HG03432 (cell line): Measurements from ENCODE around the gene PRG2.
"Not testable (repeated sequence)": the region's sequence is repeated elsewhere in the genome, so short reads cannot be mapped to it uniquely, and the experiment has no call there.

Experiments used
- ATAC-seq: cut with Tn5 transposase; IDR thresholded peaks from one replicate; pipeline ENCODE4 v1.9.1; 2021; ENCODE audit warnings: mild to moderate bottlenecking, moderate library complexity; ENCODE audit not compliant: unreplicated experiment

PRG2 gene

DNA sequence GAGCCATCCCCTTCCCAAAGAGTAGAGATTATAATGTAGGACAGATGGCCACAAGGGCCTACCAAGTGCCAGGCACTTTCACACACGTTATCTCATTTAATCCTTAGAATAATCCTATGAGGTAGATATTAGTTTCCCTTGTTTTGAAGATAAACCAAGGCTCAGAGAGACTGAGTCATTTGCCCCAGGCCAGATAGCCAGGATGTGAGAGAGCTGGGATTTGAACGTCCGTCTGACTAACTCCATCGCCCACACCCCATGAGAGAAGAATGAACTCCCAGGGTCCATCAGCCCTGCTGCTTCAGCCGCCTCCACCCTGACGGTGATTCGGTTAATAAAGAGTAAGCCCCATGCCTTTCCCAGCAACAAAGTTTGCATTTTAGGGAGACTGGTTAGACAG lies 20.2 kb downstream of the PRG2 start:
- ATAC-seq = no peak

DNA sequence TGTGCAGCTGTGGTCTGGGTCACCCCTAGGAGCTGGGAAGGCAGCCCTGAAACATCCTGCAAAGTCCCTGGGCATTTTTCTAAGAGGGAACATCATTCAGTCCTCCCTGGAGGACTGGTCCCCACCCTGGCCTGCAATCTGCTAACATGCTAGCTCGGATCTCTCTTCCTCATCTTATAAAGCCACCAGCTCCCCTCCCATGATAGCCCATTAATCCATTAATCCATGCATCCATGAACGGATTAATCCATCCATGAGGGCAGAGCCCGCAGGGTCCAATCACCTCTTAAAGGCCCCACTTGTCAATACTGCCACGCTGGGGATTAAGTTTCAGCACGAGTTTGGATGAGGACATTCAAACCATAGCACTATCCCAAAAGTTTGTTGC lies 21.6 kb downstream of the PRG2 start:
- ATAC-seq = no peak

DNA sequence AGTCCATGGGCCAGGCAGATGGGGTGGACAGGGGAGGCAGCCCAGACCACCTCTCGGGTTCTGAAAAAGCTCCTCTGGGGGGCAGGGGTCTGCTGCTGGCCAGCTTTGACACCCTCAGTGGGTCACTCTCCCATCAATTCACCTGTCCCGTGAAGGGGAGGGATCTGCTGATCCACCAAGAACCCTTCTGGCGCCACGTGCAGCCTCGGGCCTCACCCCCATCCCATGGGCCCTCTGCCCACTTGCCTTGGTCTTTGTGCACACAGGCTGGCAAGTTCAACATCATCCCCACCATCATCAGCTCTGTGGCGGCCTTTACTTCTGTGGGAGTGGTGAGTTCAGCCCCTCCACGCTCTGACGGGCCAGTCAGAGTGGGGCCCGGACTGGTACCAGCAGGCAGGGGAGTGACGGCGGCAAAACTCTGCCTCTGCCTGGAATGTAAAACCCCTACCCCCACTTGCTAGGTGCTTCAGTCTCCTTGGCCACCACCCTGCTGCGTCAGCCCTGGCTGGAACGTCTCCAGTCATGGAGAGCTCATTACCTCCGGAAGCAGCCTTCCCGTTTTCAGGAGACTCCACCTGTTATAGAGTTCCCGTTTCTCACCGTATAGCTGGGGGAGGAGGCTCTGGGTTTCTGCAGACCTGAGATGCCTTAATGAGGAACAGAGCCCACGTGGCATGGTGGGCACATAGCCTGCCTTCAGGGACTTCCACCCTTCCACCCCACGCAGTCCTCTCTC lies 22.2 kb downstream of the PRG2 start:
- no peak for ATAC-seq

DNA sequence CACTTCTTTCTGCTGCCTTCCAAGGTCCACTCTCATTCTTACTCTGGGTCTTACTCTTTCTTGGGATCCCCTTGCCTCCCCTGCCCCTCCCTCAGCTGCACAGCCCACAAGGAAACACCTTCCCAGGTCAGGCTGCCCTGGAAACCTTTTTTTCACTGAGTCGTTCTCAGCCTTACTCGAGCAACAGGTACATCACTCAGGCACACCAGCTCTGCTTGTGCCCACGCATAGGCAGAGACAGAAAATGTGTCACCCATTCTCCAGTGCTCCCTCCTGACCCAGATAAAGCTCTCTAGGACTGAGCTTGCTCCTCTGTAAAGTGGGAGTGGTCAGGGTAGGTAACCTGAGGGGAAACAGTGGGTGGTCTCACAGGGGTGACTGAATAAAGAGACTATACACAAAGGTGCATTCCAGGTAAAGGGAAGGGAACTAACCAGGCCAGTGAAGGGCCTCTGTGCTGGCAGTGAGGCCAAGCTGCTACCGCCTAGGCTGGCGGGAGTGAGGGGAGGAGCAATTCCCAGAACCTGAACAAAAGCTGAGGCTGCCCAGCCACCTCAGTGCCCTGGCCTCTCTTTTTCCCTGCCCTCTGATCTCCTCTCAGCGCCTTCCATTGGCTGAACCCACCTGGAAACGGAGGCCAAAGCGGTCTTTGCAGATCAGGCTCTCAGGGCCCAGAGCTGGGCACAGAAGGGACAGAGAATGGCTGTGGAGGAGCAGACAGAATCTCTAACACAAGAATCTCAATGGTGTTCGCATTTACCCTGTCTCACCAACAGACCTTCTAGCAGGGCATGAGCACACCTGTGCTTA lies 25.4 kb downstream of the PRG2 start:
- no peak for ATAC-seq

DNA sequence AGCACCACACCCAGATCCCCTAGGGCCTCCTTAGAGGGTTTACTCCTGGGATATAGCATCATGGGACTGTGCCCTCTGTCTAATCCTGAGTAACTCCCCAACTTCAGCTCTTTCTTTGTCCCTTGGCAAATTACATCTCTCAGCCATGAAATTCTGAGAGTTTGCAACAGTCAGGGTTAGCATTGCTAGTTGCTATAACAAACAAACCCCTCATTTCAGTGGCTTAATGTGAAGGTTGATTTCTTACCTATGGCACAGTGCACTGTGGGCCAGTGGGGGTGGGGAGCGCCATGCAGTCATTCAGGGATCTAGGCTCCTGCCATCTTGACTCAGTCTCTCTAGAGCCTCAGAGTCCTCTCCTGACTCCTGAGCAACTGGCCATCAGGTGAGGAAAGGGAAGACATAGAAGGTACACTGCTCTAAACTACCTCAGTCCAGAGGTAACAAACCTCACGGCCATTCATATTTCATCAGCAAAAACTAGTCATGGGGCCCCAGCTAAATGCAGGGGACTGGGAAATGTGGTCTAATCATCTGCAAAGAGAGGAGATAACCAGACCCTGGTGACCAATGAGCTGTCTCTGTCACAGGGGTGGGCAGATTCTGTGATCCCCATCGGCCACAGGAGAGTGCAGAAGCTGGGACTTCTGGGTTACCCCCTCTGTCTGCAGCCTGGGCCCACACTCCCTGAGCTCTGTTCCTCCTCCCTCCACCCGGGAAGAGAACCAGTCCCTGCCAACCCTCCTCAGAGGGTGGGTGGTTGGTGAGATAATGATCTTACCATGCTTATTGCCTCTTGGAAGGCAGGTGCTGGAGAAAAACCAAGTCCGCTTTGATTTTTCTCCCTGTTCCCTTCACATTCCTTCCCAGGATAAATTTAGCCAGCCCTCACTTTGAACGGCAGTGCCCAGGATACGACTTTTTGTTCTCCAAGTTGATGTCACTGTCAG lies 27.0 kb downstream of the PRG2 start:
- no peak for ATAC-seq

DNA sequence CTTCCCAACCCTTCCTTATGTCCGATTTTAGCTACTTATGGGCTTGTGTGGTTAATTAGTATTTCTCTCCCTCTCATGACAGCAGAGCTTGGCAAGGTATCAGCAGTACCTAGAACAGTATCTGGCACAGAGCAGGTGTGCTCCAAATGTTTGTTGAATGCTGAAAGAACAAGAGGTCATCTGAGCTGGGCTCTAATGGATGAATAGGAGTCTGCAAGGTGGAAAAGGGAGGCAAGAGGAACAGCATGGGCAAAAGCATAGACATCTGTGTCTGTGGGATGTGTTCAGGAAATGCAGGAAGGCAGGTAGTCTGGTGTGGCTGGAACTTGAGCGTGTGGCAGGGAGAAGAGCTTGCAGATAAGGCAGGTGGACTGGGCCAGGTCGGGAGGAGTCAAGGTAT lies 28.5 kb downstream of the PRG2 start:
- no peak for ATAC-seq

DNA sequence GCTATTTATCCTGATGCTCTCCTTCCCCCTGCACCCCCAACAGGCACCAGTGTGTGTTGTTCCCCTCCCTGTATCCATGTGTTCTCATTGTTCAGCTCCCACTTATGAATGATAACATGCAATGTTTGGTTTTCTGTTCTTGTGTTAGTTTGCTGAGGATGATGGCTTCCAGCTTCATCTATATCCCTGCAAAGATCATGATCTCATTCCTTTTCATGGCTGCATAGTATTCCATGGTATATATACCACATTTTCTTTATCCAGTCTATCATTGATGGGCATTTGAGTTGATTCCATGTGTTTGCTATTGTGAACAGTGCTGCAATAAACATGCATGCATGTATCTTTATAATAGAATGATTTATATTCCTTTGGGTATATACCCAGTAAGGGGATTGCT lies 29.0 kb downstream of the PRG2 start:
- ATAC-seq = not testable (repeated sequence)

DNA sequence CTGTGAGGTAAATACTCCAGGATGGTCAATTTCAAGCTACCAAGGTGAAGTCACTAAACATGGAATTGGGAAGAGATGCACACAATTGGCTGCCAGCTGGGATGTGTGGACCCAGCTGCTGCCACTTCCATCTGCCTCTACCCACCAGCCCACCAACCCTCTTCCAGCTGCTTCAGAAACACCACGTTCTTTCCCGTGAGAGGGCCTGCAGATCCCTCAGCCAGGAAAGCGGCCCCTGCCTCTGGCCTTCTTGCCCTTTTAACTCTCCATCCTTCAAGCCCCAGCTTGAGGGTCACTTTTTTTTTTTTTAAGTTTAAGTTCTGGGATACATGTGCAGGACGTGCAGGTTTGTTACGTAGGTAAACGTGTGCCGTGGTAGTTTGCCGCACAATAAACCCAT lies 29.5 kb downstream of the PRG2 start:
- ATAC-seq = no peak

DNA sequence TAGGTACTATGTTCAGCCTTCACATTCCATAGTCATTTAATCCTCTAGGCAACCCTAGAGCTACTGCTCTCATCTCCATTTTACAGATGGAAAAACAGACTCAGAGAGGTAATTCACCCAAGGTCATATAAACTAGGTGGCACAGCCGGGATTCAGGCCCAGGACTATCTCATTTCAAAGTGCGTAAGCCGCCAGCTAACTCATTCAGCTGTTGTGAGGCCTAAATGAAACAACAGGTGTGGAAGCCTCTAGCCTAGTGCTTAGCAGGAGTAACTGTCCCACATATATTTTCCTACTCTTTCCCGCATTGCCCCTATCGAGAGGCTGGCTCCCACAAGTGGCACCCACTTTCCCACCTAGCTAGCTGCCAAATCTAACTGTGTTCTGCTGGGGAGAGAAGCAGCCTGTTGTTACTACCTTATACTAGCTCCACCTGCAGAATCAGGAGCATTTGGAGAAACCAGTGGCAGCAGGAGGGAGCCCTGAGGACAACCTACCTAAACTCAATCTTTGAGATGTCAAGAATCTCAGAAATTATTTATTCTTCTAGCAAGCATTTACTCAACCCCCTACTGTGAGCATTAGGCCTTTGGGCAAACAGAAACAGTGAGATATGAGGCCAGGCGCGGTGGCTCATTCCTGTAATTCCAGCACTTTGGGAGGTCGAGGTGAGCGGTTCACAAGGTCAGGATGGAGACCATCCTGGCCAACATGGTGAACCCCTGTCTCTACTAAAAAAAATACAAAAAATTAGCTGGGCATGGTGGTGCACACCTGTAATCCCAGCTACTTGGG lies 30.4 kb downstream of the PRG2 start:
- ATAC-seq = no peak

DNA sequence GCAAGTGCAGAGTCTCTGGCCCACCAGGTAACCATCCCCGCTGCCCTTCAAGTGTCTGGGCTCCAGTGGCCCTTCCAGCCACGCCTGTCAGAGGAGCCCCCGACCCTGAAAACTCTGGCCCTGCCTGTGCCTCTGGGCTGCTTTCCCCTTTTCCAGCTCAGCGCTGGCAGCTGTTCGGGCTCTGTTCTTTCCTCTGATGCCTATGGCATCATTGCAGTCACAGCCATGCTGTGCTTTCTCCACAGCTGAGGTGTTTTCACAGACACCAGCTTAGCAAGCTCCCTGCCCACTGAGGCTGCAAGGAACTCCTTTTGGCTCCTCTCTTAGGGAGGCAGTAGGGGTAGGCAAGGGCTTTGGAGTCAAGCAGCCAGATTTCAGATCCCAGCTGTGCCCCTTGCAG lies 31.1 kb downstream of the PRG2 start:
- ATAC-seq = no peak

DNA sequence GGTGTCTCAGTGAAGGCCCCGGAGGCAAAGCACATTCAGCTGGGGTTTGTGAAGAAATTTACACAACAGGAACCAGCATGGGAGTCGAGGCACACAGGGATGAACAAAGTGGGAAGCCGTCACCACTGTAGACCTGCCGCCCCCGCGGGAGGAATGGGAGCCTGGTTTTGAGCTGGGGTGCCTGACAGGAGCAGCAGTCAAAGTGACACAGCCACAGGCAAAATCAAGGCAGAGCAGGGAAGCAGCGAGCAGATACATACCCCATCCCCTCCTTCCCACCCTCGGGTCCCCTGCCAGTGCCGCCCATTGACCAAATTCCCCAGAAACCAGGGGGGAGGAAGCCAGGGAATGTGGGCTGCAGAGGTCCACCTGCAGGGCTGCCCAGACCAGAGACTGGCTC lies 31.5 kb downstream of the PRG2 start:
- no peak for ATAC-seq

DNA sequence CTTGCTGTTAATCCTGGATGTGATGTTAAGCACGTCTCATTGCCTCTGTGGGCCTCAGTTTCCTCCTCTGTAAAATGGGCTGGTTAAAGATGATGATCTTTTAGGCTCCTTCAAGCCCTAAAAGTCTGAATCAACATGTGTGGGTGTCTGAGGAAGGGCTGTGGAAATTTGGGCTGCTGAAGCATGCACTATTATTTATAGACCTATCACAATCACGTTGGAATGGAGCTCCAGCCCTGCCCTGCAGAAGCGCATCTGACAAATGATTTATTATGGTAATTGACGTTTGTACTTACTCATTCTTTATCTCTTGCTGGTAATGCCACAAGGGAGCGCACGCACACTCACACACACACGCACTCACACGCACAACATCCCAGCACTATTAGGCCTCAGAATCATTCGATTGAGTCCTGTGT lies 31.9 kb downstream of the PRG2 start:
- no peak for ATAC-seq

DNA sequence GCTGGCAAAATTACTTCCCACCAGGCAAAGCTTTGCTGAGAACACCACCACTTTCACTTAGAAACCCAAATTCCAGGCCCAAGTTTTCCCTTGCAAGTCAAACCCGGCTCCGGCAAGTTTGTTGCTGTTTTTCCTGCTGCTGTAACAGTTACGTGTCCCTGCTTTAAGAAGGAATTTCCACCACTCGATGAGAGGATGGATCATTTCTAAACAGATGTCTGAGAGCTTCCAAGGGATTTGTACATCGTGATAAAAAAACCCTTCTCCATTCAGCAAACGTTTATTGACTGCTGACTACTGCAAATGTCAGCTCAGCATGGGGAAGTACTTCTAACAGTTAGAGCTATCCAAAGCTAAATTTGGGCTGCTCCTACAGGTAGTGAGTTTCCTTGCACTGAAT lies 32.6 kb downstream of the PRG2 start:
- no peak for ATAC-seq

DNA sequence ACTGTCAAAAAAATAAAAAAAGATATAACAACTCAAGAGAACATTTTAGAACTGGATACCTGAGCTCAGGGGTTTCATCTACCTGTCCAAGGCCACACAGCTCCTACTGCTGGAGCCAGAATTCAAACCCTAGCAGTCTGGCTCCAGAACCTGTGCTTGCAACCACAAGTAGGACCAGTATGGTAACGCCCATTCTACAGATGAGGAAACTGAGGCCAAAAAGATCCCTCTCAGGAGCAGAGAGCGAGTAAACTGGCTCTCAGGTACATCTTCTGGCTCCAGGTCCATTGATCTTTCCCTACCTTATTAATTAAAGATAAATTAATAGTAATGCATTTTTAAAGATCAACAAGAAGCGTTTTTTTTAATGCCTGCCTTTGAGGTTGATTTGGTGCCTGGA lies 33.1 kb downstream of the PRG2 start:
- no peak for ATAC-seq

DNA sequence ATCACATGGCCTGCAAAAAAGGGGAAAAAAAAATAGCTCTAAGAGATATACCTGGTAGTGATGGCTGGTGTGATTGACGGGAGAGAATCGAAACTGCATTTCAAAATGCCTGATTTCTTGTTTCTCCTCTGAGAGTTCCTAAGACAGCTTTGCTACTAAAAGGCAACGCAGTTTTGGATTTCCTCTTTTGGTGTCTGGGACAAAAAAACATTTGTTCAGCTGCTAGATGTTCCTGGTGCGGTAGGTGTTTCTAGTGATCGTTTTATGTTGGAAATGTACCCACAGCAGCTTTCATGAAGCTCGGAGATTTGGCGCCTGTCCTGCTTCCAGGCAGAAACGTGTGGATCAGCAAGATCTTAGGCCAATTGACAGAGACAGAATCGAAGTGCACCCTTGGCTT lies 34.2 kb downstream of the PRG2 start:
- no peak for ATAC-seq

DNA sequence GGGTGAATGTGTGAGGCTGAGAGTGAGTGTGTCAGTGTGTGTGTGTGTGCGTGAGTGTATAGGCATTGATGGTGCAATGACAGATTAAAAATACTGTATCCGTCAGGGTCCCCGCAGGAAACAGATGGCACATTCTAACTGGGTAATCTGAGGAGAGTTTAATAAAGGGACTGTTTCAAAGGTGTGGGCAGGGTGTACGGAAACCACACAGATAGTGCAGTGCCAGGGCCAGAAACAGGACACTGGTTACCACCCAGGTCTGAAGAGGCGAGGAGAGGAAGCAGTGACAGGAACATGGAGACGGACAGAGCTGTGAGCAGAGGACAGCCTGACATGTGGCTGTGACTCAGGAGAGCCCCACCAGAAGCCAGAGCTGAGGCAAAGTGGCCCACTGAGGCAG lies 35.8 kb downstream of the PRG2 start:
- ATAC-seq = no peak

DNA sequence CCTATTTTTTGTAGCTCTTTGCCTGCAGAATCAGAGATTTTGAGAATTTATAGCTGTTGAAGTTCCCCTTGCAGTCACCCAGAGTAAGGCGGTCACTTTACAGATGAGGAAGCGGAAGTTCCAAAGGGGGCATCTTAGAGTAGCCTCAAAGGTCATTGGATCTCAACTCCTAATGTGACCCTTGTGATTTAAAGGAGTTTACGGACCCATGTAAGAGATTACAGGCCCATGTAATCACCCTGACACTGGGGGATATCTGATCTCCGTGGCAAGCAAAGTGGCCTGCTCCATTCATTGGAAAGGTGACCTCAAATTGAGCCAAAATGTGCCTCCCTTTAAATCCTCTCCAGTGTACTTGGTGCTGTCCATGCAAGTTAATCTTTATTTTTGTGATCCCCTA lies 36.6 kb downstream of the PRG2 start:
- ATAC-seq = no peak

DNA sequence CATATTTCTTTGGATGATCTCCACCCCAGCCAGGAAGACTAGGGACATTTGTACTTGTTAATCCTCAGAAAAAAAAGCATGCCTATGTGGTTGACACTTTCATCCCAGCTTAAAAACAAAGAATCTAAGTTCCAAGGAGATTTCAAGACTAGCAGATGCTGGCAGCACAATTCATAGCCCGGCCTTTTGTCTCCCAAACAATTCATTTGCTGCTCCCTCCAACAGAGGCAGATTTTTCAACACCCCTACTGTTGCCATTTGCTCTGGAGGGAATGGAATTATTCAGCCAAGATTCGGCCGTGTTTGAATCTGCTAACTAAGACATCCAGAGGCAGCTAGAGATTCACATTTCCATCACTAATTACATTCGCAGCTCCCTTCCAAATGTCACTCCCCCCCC lies 37.0 kb downstream of the PRG2 start:
- no peak for ATAC-seq

DNA sequence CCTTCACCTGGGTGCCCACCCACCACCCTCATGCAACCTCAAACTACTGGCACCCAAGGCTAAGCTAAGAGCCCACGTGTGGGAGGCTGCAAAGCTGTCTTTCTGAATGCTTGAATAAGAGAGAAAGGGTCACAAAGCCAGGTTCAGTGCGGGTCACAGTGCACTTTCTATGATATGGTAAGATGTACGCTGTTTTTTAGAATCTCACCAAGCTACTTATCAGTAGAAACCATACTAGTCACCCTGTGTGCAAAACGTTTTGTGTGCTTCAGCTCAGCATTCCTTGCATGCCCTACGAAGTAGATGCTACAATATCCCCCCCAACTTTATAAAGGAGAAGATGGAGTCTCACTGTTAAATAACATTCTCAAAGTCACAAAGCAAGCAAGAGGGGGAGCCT lies 37.4 kb downstream of the PRG2 start:
- no peak for ATAC-seq

DNA sequence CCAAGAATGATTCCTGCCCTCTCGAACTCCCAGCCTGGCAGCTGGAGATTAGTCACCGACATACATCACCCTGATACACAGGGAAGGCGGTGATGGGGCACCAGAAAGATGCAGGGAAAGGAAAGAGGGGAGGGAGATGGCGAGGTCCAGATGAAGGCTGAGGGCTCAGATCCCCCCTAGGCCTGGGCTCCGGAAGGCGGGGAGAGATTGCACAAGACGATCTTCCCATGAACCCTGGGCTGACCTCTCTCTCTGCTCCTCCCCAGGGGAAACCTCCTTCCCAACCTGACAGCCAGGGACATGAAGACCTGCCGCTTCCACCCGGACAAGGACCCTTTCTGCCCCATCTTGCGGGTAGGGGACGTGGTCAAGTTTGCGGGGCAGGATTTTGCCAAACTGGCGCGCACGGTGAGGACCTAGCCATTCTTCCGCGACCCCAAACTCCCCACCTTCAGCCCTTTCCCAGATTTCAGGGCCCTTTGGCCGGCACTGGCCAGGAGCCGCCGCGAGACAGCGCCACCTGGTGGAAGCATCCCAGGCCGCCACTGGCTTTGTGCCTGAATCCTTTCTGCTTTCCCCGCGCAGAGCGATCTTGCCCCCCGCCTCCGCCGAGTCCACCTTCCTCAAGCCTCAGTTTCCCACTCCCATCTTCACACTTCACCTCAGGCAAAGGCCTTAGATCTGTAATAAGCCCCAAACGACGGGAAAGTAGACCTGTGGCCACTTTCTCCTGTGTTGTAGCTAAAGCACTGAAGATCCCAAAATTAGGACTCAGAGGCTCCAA lies 40.8 kb downstream of the PRG2 start:
- peak; percentile 65 for ATAC-seq
